Activated CD4-positive, alpha-beta T cell treated with anti-CD3 and anti-CD28 coated beads, Interleukin-10, Interleukin-2, amounts not matched to agents 100 ng/mL and 50 ng/mL, durations not matched to agents 16 hours and 8 hours (primary cell): Measurements from ENCODE around the gene HLA-DPA1.
A peak's percentile ranks its signal among the peaks of the same experiment; 100 is the strongest.
"Not testable (repeated sequence)": the region's sequence is repeated elsewhere in the genome, so short reads cannot be mapped to it uniquely, and the experiment has no call there.

Source experiments
- DNase-seq: peaks from one replicate; pipeline ENCODE4 v3.0.0-alpha.2; 2020

HLA-DPA1 gene

DNA sequence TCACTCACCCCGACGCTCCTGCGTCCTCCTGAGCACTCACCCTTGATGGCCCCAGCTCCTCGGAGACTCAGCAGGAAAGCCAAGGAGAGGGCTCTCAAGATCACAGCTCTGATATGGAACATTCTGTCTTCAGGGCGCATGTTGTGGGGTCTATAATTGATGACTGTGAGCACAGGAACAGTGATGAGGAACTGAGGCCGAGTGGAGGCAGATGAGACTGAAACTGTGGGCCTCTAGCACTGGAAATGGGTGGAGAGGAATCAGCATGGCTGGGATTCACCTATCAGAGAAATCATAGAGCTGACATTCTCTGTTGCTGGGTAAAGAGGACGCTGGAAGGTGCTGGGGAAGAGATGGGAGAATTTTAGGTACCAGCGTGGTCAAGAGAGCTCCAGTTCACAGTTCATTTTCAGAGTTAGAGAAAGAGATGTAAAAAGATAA lies at the start of gene HLA-DPA1:
Gene HLA-DPA1 (minus strand): TSS at position 219 of the 441 bp plus-strand sequence.
- DNase-seq: peak; percentile 89

DNA sequence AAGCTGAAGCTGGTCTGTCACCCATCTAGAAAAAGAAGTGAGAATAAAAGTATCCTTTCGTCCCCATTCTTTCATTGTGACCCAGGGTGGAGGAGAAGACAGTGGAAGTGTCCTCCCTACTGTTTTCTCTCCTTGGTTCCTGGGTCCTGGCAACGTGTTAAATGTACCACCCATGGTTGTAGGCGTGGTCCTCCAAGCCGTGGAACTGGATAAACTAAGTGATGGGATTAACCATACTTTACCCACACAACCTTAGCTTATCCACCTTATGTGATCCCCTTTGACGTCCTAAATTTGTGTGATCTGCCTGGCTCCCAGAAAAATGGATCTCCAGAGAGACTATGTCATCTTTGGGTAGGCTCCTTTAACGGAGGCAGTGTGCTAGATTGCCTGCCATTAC lies 49.7 kb upstream of the HLA-DPA1 start:
- DNase-seq: no peak

DNA sequence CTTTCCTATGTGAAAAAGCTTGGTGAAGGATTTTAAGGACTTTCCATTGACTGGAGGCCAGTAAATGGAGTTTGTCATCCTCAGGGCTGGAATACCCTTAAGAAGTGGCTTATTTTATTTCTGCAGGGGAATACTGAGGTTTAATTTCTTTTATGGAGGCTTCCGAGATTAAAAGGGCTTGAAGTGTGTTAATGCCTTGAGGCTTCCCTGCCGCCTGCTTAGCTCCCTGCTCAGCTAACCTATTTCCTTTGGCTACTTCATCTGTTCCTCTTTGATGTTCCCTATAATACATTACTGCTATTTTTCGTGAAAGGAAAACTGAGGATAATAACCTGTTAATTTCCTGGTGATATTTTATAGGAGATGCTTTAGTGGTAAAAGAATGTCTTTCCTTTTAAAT lies 46.6 kb upstream of the HLA-DPA1 start:
- DNase-seq: no peak

DNA sequence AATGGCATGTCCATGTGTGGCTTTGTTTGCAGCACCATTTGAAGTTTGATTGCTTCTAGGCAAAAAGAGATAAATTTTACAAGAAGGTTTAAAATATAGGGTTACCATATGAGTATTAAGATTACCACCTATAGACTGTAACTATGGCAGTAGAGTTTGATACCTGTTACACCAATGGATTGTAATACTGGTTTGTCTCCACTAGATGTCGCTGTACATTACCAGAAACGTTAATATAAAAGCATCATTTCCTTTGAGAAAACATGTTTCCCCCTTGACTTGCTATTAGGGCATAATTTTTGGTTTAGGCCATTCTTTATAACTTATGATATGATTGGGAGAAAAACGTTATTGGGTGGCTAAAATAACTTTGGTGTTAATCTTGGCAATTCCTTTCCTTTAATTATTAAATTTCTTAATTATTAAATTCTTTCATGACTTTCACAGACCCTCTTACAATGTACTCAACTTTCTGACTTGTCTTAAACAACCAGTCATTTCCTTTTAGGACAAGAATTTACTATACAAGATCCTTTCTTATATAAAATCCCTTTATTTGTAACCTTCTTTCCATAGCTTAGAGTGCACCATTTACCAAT lies 45.2 kb upstream of the HLA-DPA1 start:
- peak; percentile 72 for DNase-seq

DNA sequence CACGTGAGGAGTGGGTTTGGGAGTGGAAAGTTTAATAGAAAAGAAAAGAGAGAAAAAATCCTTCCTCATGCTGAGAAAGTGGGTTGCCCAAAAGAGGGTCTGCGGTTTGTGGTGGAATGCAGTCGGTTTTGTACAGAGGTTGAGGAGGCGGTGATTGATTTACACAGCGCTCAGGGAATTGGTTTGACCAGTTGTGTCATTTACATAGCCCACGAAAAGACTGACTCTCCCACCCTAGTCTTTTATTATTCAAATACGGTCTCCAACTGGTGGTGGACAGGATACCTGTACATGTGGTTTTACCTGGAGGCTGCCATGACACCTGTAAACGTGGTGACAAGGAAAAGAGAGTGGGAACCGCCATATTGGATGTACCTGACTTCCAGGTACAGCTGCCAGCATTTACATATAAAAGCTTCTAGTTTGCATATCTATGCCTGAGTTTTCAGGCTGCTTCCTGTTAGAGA lies 44.4 kb upstream of the HLA-DPA1 start:
- no peak for DNase-seq

DNA sequence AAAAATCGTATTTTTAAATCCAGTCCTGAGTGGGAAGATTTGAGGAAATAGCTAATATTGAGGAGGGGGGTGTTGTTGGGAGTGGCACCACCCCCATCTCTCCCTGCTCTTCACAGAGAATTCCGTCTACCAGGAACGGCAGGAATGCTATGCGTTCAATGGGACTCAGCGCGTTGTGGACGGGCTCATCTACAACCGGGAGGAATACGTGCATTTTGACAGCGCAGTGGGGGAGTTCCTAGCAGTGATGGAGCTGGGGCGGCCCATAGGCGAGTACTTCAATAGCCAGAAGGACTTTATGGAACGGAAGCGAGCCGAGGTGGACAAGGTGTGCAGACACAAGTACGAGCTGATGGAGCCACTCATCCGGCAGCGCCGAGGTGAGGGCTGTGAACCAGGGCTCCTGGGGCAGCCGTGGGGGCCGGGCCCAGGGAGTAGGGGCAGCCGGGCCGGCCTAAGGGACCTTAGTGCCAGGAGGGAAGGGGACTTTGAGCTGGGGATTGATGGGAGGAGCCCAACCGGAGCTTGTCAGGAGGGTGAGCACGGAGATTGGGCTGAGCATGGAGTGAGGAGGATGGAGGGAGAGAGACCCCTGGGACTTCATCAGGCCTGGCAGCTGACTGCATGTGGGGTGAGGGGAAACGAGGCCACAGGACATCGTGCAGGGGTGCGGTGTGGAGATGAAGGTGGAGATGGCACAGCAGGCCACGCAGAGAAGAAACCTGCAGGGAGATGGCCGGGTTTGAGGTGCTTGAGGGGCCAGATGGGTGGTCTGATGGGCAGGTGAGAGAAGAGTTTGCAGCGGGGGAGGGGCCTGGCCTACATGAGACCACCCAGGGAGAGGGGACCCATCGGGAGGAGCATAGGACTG lies 43.6 kb upstream of the HLA-DPA1 start:
- no peak for DNase-seq

DNA sequence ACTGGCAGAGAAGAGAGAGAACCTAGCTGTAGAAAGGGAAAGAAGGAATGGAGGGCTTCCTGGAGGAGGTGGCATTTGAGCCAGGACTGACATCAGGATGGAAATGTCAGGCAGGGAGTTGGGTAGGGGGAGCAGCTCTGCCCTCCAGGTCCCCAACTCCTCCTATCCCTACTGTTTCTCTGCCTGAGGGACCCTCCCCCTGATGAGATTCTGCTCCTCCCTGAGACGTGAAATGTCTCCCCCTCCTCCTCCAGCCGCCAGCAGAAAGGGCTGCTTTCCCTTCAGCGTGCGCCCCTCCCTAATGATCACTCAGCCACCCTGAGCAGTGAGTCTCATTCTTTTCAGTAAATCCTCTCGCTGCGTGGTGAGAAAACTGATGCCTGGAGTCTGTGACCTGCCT lies 43.0 kb upstream of the HLA-DPA1 start:
- no peak for DNase-seq

DNA sequence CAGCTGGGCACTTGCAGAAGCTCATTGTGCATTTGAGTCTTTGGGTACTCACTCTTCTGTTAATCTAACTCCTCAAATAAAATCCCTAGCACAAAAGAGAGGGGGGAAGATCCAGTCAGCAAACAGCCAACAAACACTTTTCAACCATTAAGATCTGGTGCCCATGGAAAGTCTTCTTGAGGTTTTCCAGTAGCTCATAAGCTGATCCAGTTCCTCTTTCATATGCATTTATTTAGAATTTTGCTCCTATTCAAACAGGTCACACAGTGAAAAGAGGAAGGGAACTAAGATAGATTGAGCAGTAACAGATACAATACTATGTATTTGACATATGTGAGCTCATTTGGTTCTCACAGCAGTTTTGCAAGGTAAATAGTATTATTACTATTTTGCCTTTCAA lies 41.0 kb upstream of the HLA-DPA1 start:
- DNase-seq: no peak

DNA sequence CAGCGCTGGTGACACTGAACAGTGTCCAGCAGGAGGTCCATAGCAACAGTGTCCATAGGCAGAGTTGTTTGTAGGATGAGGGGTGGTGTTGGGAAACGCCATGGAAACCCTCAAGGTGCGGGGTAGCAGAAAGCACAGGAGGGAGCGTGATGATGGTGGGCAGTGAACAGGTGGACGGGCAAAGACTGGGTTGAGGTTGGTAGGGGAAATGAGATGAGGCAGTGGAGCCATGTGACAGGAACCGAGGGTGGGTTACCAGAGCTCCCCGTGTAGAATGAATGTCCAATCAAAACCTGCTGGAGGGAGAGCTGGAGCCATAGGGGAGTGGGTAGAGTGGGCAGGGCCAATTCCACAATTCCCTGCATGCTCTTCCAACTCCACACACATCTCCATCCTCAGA lies 40.3 kb upstream of the HLA-DPA1 start:
- no peak for DNase-seq

DNA sequence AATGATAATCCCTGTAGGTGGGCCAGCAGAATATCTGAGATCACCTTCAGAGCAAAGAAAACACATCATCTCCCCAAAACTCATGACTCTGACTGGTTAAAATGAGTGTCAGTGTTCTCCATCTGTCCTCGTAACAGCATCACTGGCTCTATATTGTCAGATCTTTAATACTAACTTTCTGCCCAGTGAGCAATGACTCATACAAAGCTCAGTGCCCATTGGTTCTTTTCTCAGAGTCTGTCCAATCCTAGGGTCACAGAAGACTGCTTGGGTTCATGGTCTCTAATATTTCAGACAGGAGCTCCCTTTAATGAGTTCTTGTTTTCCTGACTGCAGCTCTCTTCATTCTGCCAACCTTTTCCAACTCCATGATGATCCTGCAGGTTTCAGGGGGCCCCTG lies 38.7 kb upstream of the HLA-DPA1 start:
- DNase-seq: peak; percentile 55

DNA sequence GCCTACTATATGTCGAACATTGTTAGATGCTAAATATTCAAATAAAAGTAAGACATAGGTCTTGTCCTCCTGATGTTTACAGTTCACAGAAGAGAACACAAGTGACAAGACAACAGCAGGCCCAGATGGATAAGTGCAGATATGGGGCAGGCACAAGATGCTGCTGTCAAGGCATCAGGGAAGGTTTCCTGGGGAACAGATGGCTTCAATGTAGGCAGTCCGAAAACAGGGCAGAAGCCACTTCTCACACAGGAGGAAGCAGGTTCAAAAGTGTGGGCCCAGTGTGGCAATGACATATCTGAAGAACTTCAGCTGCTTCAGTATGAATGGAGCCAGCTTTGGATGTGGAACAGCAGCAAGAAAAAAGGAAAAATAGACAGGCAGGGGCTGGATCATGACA lies 34.9 kb upstream of the HLA-DPA1 start:
- DNase-seq: no peak

DNA sequence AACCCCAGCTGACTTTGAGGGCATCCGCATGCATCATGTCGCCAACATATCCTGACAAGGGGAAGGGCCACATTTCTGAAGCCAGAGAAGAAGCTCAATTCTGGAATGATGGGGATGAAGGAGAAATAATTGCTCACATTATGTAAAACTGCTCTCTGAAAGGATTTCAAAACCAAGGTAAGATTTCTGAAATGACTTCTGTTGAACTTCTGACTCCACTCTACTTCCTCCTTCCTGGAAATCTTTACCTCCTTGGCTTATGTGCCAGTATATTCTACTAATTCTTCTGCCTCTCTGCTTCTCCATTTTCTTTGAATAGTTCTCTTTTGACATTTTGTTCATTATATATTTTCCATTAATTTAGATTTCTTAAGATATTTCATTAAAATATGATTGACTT lies 34.2 kb upstream of the HLA-DPA1 start:
- DNase-seq: no peak

DNA sequence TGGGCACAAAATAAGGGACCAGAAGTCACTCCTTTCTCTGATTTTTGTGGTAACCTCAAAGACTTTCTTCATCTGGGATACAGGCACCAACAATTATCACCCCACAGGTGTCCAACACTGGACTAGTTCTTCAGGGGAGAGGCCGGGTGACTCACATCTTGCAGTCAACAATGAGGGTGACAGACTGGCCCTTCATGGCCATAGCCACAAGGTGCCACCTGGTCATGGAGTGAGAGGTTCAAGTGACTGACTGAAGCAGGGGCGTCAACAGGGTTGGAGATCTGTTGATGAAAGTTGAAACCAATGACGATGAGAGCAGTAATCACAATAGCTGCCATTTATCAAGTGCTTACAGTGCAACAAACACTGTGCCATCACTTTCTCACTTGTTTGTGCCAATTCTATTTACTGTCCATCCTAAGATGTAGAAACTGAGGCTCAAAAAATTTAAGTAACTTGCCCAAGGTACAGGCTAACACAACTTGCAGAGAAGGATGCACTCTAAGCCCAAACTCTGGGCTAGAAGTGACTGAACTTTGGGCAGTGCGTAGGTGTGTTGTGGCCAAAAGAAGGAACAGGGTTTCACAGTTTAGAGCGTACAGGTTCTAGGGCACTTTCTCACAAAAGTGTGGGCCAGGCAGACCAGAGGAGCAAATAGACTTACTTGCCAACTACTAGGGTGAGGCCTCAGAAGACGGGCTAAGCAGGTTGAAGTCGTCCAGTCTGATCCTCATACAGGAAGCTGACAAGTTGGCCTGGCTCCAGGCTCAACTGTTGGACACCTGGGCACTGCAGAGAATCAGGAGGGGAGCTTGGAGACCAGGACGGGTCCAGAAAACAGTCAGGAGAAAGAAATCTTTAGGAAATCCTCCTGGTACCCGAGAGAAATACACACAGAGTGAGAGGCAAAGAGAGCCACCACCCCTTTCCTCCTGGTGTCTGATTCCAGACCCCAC lies 32.7 kb upstream of the HLA-DPA1 start:
- no peak for DNase-seq

DNA sequence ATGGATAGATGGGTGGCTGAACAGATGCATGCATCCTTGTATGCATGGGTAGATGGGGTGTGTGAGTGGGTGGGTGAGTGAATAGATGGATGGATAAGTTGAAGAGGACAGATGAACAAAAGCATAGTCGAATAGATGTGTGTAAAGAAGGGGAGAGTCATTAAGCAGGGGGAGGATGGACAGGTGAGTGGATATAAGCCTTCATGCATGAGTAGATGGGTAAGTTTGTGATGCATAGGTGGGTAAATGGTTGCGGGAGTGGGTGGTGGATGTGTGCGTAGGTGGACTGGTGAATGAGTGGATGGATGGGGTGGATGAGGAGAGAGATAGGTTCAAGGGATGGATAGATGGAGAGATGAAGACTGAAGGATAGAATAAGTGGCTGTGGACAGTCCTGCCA lies 31.9 kb upstream of the HLA-DPA1 start:
- DNase-seq: no peak

DNA sequence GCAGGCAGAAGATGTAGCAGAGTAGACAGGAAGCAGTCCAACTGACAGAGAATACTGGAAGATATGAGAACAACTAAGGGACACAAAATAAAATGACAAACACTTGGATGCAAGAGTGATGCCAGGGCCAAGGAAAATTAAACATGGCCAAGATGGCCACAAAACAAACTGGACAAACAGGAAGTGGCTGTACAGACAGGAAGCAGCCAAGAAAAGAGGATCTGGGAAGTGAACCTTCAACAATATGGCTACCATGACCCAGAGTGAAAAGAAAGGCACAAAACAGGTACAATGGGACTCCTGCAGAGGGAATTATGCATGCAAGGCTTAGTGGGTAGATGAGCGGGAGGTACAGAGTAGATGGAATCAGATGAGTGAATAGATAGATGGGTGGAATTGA lies 31.4 kb upstream of the HLA-DPA1 start:
- DNase-seq: no peak

DNA sequence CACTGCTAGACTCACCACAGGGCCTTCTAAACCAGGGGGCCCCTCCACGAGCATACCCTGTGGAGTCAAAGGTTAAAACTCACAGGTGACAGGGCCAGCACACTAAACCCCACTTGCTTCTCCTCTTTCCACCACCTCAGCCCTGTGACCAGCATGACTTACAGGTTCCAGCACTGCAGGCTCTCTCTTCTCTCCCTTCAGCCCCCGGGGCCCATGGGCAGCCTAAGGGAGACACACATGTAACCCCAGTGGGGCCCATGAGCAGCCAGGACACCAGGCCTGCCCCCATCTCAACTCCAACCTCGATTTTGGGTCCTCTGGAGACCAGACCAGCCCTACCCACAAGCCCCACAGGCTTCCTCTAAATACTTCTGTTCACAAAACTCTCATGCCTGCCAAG lies 30.3 kb upstream of the HLA-DPA1 start:
- no peak for DNase-seq

DNA sequence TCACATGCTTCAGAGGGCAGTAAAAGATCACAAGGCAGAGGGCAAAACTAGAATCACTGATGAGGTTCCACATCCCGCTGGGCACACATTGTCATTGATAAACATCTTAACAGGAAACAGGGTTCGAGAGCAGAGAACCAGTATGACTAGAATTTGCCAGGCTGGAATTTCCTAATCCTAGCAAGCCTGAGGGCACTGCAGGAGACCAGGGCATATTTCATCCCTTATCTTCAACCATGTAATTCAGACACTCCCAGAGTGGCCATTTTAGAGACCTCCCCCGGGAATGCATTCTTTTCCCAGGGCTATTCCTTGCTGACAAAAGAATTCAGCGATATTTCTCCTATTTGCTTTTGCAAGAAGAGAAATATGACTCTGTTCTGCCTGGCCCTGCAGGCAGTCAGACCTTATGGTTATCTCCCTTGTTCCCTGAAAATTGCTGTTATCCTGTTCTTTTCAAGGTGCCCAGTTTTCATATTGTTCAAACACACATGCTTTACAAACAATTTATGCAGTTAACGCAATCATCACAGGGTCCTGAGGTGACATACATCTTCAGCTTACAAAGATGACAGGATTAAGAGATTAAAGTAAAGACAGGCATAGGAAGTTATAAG lies 27.8 kb upstream of the HLA-DPA1 start:
- DNase-seq: not testable (repeated sequence)

DNA sequence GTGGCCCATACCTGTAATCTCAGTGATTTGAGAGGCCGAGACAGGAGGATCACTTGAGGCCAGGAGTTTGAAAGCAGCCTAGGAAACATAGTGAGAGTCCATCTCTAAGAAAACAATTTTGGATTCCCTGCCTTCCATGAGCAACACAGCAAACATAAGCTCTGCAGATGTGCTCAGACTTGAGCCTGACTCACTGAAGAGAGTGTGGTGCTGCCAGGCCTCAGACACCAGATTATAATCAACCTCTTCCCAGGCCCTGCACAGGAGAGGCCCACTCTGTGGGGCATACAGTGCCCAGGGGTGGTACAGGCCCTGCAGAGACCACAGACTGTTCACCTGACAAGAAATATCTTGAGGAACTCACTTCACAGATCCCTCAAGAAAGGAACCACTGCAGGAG lies 22.2 kb upstream of the HLA-DPA1 start:
- no peak for DNase-seq

DNA sequence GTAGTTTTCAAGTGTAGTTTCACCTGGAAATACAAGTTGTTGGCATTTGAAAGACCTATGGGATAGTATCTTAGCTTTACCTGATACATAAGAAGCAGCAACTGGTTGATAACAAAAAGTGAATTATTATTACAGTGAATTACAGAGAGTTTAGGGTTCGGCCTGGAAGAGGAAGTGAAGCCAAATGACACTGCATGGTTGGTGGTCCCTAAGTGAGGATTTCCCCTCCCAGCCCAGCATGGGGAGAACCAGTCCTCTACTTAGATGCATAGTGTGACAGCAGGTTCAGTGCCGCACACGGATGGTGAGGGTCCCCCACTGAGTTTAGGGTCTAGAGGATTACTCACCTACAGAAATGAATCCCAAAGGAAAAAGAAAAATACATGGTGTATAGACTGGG lies 20.4 kb upstream of the HLA-DPA1 start:
- no peak for DNase-seq

DNA sequence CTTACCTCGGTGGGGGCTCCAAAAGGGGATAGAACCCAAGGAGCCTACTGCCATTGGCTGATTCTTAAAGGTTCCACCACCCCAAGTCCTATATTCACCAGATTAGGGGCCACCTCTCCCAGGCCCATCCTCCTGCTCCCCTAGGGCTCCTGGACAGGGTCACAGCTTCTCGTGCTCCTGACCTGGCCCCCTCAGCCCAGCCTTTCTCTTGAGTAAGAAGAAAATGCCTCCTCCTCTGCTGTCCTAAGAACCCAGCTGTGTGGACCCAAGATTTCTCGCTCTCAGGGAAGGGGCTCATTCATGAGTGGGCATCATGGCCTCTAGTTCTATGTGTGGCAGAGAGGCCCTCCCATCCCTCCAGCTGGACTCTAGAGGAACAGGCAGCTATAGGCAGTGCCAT lies 18.9 kb upstream of the HLA-DPA1 start:
- DNase-seq: no peak

DNA sequence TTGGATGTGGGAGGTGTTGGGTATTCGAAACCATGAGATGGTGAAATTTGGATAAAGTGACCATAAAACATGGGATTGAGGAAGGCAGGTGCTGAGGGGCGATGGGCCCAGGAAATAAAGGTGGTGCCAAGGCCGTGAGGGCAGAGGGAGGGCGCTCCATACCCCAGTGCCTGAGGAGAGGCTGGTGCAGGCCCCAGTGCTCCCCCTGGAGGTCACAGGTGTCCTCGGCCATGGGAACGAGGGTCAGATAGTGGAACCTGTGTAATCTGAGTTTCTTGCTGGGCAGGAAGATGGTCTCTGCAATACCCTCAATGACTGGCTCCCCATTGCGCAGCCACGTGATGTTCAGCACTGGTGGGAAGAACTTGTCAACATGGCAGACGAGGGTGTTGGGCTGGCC lies 18.5 kb upstream of the HLA-DPA1 start:
- DNase-seq: peak; percentile 66

DNA sequence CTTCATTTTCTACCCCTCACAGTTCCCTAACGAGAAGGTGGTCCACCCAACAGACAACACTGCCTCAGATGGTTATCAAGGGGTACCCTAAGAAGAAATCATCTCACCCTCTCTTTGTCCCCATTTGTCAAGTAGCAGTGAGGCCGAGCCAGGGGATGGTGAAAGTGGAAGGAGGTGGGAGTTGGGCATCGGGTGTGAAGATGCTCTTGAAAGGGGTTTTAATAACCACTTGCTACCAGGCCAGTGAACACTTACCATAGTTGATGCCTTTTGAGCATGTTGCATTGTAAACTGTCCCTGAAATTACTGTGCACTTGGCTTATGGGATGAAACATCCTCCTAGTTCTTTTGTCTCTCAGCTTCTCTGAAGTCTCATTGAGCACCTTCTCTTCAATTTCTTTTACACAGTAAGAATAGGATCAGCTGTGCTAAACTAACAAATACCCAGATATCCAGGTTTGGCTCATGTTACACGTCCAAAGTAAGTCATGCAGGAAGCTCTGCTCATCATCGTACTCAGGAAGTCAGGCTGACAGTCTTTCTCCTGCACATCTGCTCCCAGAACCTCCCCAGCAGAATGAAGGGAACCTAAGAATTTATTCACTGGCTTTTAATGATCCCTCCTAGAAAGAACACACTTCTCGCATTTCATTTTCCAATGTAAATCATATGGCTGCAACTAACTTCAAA lies 15.6 kb upstream of the HLA-DPA1 start:
- DNase-seq: no peak
